Measurements from ENCODE around the gene MVB12B.

The MVB12B gene

GRCh38 chr9:126521551-126521950, 194.9 kb downstream of the MVB12B start:
- DNase-seq (ENCODE audit: low read depth), result no peak

- DNase-seq (ENCODE audit: low read depth), result no peak
These were observed 195.5 kb downstream of the MVB12B start for GRCh38 chr9:126521976-126522590.

- no peak for DNase-seq (ENCODE audit: low read depth)
These were observed 196.2 kb downstream of the MVB12B start for GRCh38 chr9:126522612-126523356.

- DNase-seq (ENCODE audit: low read depth), result no peak
These were observed 197.0 kb downstream of the MVB12B start for GRCh38 chr9:126523611-126524111.

- no peak for DNase-seq (ENCODE audit: low read depth)
These were observed 197.9 kb downstream of the MVB12B start for GRCh38 chr9:126524353-126525077.

GRCh38 chr9:126526218-126527108, 199.8 kb downstream of the MVB12B start:
- no peak for DNase-seq (ENCODE audit: low read depth)

GRCh38 chr9:126527109-126527825, 200.6 kb downstream of the MVB12B start:
- DNase-seq (ENCODE audit: low read depth), result no peak

- DNase-seq (ENCODE audit: low read depth), result peak; percentile 36
These were observed 201.5 kb downstream of the MVB12B start for GRCh38 chr9:126528111-126528510.

GRCh38 chr9:126528915-126529314, 202.3 kb downstream of the MVB12B start:
- no peak for DNase-seq (ENCODE audit: low read depth)

GRCh38 chr9:126531035-126531571, 204.5 kb downstream of the MVB12B start:
- DNase-seq (ENCODE audit: low read depth), result no peak

GRCh38 chr9:126531591-126531990, 205.0 kb downstream of the MVB12B start:
- no peak for DNase-seq (ENCODE audit: low read depth)

- DNase-seq (ENCODE audit: low read depth), result peak; percentile 88
These were observed 205.4 kb downstream of the MVB12B start for GRCh38 chr9:126532019-126532462.

GRCh38 chr9:126532489-126532888, 205.9 kb downstream of the MVB12B start:
- peak; percentile 39 for DNase-seq (ENCODE audit: low read depth)

- no peak for DNase-seq (ENCODE audit: low read depth)
These were observed 206.6 kb downstream of the MVB12B start for GRCh38 chr9:126532951-126533925.

- DNase-seq (ENCODE audit: low read depth), result no peak
These were observed 207.3 kb downstream of the MVB12B start for GRCh38 chr9:126533926-126534310.

GRCh38 chr9:126534431-126535186, 208.0 kb downstream of the MVB12B start:
- DNase-seq (ENCODE audit: low read depth), result no peak

- DNase-seq (ENCODE audit: low read depth), result no peak
These were observed 209.5 kb downstream of the MVB12B start for GRCh38 chr9:126536131-126536530.

- no peak for DNase-seq (ENCODE audit: low read depth)
These were observed 210.3 kb downstream of the MVB12B start for GRCh38 chr9:126536841-126537465.
